Type B pancreatic cell (in vitro differentiated cells): ENCODE measurements around the gene NACC1. TPM values are rescaled to one million over a fixed set of nuclear protein-coding genes. Genes with fewer than 3 reads are reported as not detected.

ENCODE experiments used
- DNase-seq: peaks from one replicate; pipeline ENCODE4 v3.0.0; 2021; ENCODE audit warnings: mixed read lengths; ENCODE audit not compliant: unreplicated experiment; ENCODE audit errors: extremely low spot score
- H3K27ac Mint-ChIP-seq: 2 replicates; pipeline ENCODE4 v1.8.0; 2021; ENCODE audit warnings: mild to moderate bottlenecking, mixed read lengths
- H3K27me3 Mint-ChIP-seq: 2 replicates; pipeline ENCODE4 v1.8.0; 2021; ENCODE audit warnings: mixed read lengths
- H3K36me3 Mint-ChIP-seq: 2 replicates; pipeline ENCODE4 v1.8.0; 2021; ENCODE audit warnings: mixed read lengths
- H3K4me1 Mint-ChIP-seq: one replicate; pipeline ENCODE4 v1.8.0; 2021; ENCODE audit warnings: mixed read lengths; ENCODE audit not compliant: unreplicated experiment
- H3K4me3 Mint-ChIP-seq: 2 replicates; pipeline ENCODE4 v1.8.0; 2021; ENCODE audit warnings: mild to moderate bottlenecking, mixed read lengths
- H3K9me3 Mint-ChIP-seq: 2 replicates; pipeline ENCODE4 v1.8.0; 2021; ENCODE audit warnings: mixed read lengths
- CTCF ChIP-seq: fragments of 200-600 bp; sonication (generic); conservative IDR thresholded peaks from 2 replicates; pipeline ENCODE4 v1.5.0; 2021; ENCODE audit warnings: antibody characterized with exemption, mild to moderate bottlenecking
- total RNA-seq: library from RNA; stranded (reverse); gene quantifications from 2 replicates; pipeline ENCODE4 v1.2.1, GENCODE V29; 2021; ENCODE audit warnings: low replicate concordance

Gene NACC1
- total RNA-seq, 1 donor from 2014 or later, result 66.8 TPM

- DNase-seq, result no peak
- TF ChIP-seq CTCF, result no peak
- Mint-ChIP-seq H3K4me3 (no peak overlapping the region), H3K27me3 (peaks cover 80% of the 10 kb centered on the region), H3K9me3 (no peaks in the 10 kb centered on the region), H3K36me3 (no peaks in the 10 kb centered on the region), H3K27ac (no peak overlapping the region), H3K4me1 (peaks cover 3% of the 10 kb centered on the region)
These were observed 45.7 kb upstream of the NACC1 start for GRCh38 chr19:13072188-13072908.

GRCh38 chr19:13073263-13073662 lies 44.8 kb upstream of the NACC1 start:
- Mint-ChIP-seq H3K27me3 (peaks cover 78% of the 10 kb centered on the region), H3K27ac (no peak overlapping the region)
- DNase-seq, result no peak

GRCh38 chr19:13074378-13074777 lies 43.7 kb upstream of the NACC1 start:
- no peaks in the 10 kb centered on the region for H3K36me3 Mint-ChIP-seq
- no peak for DNase-seq
- TF ChIP-seq CTCF, result no peak
- no peaks in the 10 kb centered on the region for H3K9me3 Mint-ChIP-seq
- no peak overlapping the region for H3K27ac Mint-ChIP-seq
- H3K4me1 Mint-ChIP-seq, result peaks cover 7% of the 10 kb centered on the region
- no peak overlapping the region for H3K4me3 Mint-ChIP-seq
- peaks cover 73% of the 10 kb centered on the region for H3K27me3 Mint-ChIP-seq

More at GRCh38 chr19:13073263-13073662, 44.8 kb upstream of the NACC1 start:
- Mint-ChIP-seq H3K4me3 (no peak overlapping the region), H3K4me1 (no peaks in the 10 kb centered on the region), H3K9me3 (no peaks in the 10 kb centered on the region), H3K36me3 (no peaks in the 10 kb centered on the region)
- TF ChIP-seq CTCF, result no peak

- Mint-ChIP-seq H3K36me3 (no peaks in the 10 kb centered on the region), H3K9me3 (no peaks in the 10 kb centered on the region), H3K4me1 (peaks cover 12% of the 10 kb centered on the region), H3K27me3 (peaks cover 55% of the 10 kb centered on the region), H3K4me3 (no peak overlapping the region), H3K27ac (no peak overlapping the region)
- TF ChIP-seq CTCF, result no peak
- DNase-seq, result no peak
These were observed 41.7 kb upstream of the NACC1 start for GRCh38 chr19:13076320-13076719.

GRCh38 chr19:13076787-13077186 lies 41.3 kb upstream of the NACC1 start:
- peaks cover 55% of the 10 kb centered on the region for H3K27me3 Mint-ChIP-seq
- no peak overlapping the region for H3K27ac Mint-ChIP-seq
- no peaks in the 10 kb centered on the region for H3K9me3 Mint-ChIP-seq
- no peak overlapping the region for H3K4me3 Mint-ChIP-seq
- no peaks in the 10 kb centered on the region for H3K36me3 Mint-ChIP-seq
- DNase-seq, result no peak
- peaks cover 12% of the 10 kb centered on the region for H3K4me1 Mint-ChIP-seq
- no peak for TF ChIP-seq CTCF
